Loucy (cell line): ENCODE measurements around the gene ZNF611.

ENCODE experiments used
- EZH2phosphoT487 ChIP-seq: fragments of 200-600 bp; IDR thresholded peaks from 2 replicates; pipeline ENCODE4 v1.6.1; 2018; ENCODE audit warnings: antibody characterized with exemption, mild to moderate bottlenecking, moderate library complexity, borderline replicate concordance
- TF ChIP-seq, protein P1 (sequence below): fragments of 200-600 bp; sonication (generic); conservative IDR thresholded peaks from 2 replicates; pipeline ENCODE4 v1.5.1; 2014; ENCODE audit warnings: mild to moderate bottlenecking, antibody characterized with exemption, low read length

DNA sequence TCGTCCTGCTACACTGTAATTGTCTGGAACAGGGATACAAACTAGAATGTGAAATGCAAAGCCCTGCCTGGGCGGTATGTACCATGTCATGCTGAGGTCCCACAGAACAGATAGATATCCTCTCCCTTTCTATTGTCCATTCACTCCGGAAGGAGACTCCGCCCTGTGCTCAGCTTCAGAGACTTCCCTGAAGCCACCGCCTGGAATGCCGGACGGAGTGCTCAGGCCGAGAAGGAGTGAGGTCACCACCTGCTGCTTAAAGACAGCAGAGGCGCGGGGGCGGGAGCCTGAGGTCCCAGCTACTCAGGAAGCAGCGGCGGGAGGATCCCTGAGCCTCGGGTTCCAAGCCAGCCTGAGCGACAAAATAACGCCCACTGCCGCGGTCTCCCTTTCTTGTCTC, 890 bp upstream of the ZNF611 start:
- TF ChIP-seq, protein P1, sequence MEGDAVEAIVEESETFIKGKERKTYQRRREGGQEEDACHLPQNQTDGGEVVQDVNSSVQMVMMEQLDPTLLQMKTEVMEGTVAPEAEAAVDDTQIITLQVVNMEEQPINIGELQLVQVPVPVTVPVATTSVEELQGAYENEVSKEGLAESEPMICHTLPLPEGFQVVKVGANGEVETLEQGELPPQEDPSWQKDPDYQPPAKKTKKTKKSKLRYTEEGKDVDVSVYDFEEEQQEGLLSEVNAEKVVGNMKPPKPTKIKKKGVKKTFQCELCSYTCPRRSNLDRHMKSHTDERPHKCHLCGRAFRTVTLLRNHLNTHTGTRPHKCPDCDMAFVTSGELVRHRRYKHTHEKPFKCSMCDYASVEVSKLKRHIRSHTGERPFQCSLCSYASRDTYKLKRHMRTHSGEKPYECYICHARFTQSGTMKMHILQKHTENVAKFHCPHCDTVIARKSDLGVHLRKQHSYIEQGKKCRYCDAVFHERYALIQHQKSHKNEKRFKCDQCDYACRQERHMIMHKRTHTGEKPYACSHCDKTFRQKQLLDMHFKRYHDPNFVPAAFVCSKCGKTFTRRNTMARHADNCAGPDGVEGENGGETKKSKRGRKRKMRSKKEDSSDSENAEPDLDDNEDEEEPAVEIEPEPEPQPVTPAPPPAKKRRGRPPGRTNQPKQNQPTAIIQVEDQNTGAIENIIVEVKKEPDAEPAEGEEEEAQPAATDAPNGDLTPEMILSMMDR, result no peak
- TF ChIP-seq EZH2phosphoT487, result no peak
